NCI-H146 (cell line): Measurements from ENCODE around the gene DPP8.

Experiments
- DNase-seq: peaks from one replicate; lab custom pipeline; 2025; lab: John Stamatoyannopoulos, UW

Gene DPP8

GRCh38 chr15:65423976-65424679 is 93.4 kb downstream of the DPP8 start:
- DNase-seq = no peak

- peak; percentile 4 for DNase-seq
Observed at GRCh38 chr15:65423150-65423975, 94.1 kb downstream of the DPP8 start.

- peak; percentile 38 for DNase-seq
Observed at GRCh38 chr15:65421360-65422215, 95.9 kb downstream of the DPP8 start.

GRCh38 chr15:65420975-65421359 is 96.5 kb downstream of the DPP8 start:
- DNase-seq = no peak

- no peak for DNase-seq
Observed at GRCh38 chr15:65418596-65418995, 98.9 kb downstream of the DPP8 start.

GRCh38 chr15:65416845-65417416 is 100.6 kb downstream of the DPP8 start:
- DNase-seq = no peak

- peak; percentile 90 for DNase-seq
Observed at GRCh38 chr15:65414841-65415621, 102.5 kb downstream of the DPP8 start.

- DNase-seq = no peak
Observed at GRCh38 chr15:65413760-65414144, 103.7 kb downstream of the DPP8 start.

GRCh38 chr15:65413051-65413759 is 104.3 kb downstream of the DPP8 start:
- no peak for DNase-seq

GRCh38 chr15:65412556-65412955 is 104.9 kb downstream of the DPP8 start:
- DNase-seq = no peak

GRCh38 chr15:65411465-65412071 is 105.9 kb downstream of the DPP8 start:
- DNase-seq = no peak

GRCh38 chr15:65410972-65411371 is 106.5 kb downstream of the DPP8 start:
- DNase-seq = no peak

GRCh38 chr15:65410036-65410435 is 107.5 kb downstream of the DPP8 start:
- DNase-seq = no peak

- DNase-seq = no peak
Observed at GRCh38 chr15:65409036-65409631, 108.4 kb downstream of the DPP8 start.

- no peak for DNase-seq
Observed at GRCh38 chr15:65408324-65409035, 109.0 kb downstream of the DPP8 start.

GRCh38 chr15:65406424-65407000 is 111.0 kb downstream of the DPP8 start:
- DNase-seq = no peak

GRCh38 chr15:65405791-65406423 is 111.6 kb downstream of the DPP8 start:
- no peak for DNase-seq

GRCh38 chr15:65404186-65404872 is 113.2 kb downstream of the DPP8 start:
- no peak for DNase-seq
